HepG2 (cell line): ENCODE results near the gene POLR3E. TPM values are rescaled to one million over a fixed set of nuclear protein-coding genes. Genes with fewer than 3 reads are reported as not detected.

ENCODE experiments used
- CBFB ChIP-seq: sonication (generic); formaldehyde crosslinking; IDR thresholded peaks from 2 replicates; pipeline ENCODE4 v1.4.0; 2020; ENCODE audit warnings: missing genetic modification reagents
- CEBPB ChIP-seq: IDR thresholded peaks from 2 replicates; pipeline ENCODE4 v1.6.1; 2011; ENCODE audit warnings: low read depth, low read length, improper control_type of control experiment, borderline replicate concordance
- GTF3A ChIP-seq: sonication (generic); formaldehyde crosslinking; conservative IDR thresholded peaks from 2 replicates; pipeline ENCODE4 v1.4.0; 2020; ENCODE audit warnings: mild to moderate bottlenecking, missing genetic modification reagents
- HMG20A ChIP-seq: IDR thresholded peaks from 2 replicates; pipeline ENCODE4 v1.6.1; 2016; ENCODE audit warnings: borderline replicate concordance
- HOXA7 ChIP-seq: sonication (generic); formaldehyde crosslinking; IDR thresholded peaks from 2 replicates; pipeline ENCODE4 v1.8.1; 2022; ENCODE audit warnings: mild to moderate bottlenecking, missing genetic modification reagents, moderate library complexity
- LBX2 ChIP-seq: sonication (generic); formaldehyde crosslinking; IDR thresholded peaks from 2 replicates; pipeline ENCODE4 v1.5.0; 2020; ENCODE audit warnings: missing genetic modification reagents, mild to moderate bottlenecking, borderline replicate concordance
- PBX2 ChIP-seq: IDR thresholded peaks from 2 replicates; pipeline ENCODE4 v1.6.1; 2016; ENCODE audit warnings: control low read depth
- SMAD1 ChIP-seq: sonication (generic); formaldehyde crosslinking; IDR thresholded peaks from 2 replicates; pipeline ENCODE4 v1.4.0; 2020; ENCODE audit warnings: missing genetic modification reagents, low read depth, mild to moderate bottlenecking, borderline replicate concordance
- SMARCC2 ChIP-seq: fragments of 450-650 bp; IDR thresholded peaks from 2 replicates; pipeline ENCODE4 v1.6.1; 2017; ENCODE audit warnings: antibody characterized with exemption, mild to moderate bottlenecking
- ZBTB2 ChIP-seq: sonication (generic); formaldehyde crosslinking; IDR thresholded peaks from 2 replicates; pipeline ENCODE4 v1.8.0; 2022; ENCODE audit warnings: low read depth, missing genetic modification reagents
- ZFP36L1 ChIP-seq: sonication (generic); formaldehyde crosslinking; IDR thresholded peaks from 2 replicates; pipeline ENCODE4 v1.8.0; 2022; ENCODE audit warnings: mild to moderate bottlenecking, missing genetic modification reagents, moderate library complexity
- ZKSCAN8 ChIP-seq: IDR thresholded peaks from 2 replicates; pipeline ENCODE4 v1.6.1; 2016; ENCODE audit warnings: borderline replicate concordance, missing genetic modification reagents, missing compliant biosample characterization
- ZNF225 ChIP-seq: sonication (generic); formaldehyde crosslinking; IDR thresholded peaks from 2 replicates; pipeline ENCODE4 v1.4.0; 2020; ENCODE audit warnings: mild to moderate bottlenecking, missing genetic modification reagents
- ZNF557 ChIP-seq: sonication (generic); formaldehyde crosslinking; IDR thresholded peaks from 2 replicates; pipeline ENCODE4 v1.4.0; 2020; ENCODE audit warnings: missing genetic modification reagents
- polyA plus RNA-seq, 8 experiments: library from polyadenylated mRNA; depleted of rRNA in 3 of 8; stranded (reverse) in 7 of 8; unstranded in 1 of 8; fragments of >200 nt; fragmentation: Illumina TruSeq in 4 of 8; extraction: Trizol in 4 of 8; gene quantifications; 2 replicates each; pipeline versions ENCODE4 v1.2.1 to v1.2.3, GENCODE V29; 2011 to 2016; ENCODE audit warnings: low read depth in 4 of 8, missing spikeins in 1 of 8, mixed read lengths in 1 of 8; ENCODE audit not compliant: insufficient read depth in 1 of 8
- total RNA-seq, 5 experiments: library from RNA; depleted of rRNA; stranded (reverse); fragments of >200 nt; fragmentation: Illumina TruSeq; extraction: Trizol; gene quantifications; 2 replicates each; pipeline ENCODE4 v1.2.3, GENCODE V29; 2016; ENCODE audit warnings: low read depth in 1 of 5
- TF ChIP-seq, protein P1 (sequence below), 2 experiments: sonication (generic) in 1 of 2; formaldehyde crosslinking in 1 of 2; IDR thresholded peaks; 2 replicates each; pipeline versions ENCODE4 v1.6.1 to v1.9.0; 2014 to 2022; ENCODE audit warnings: antibody characterized with exemption in 1 of 2, borderline replicate concordance in 1 of 2, inconsistent platforms in 1 of 2, low read depth in 1 of 2, missing genetic modification reagents in 1 of 2
- TF ChIP-seq, protein P2 (sequence below), 2 experiments: sonication (generic) in 1 of 2; formaldehyde crosslinking in 1 of 2; IDR thresholded peaks; 2 replicates each; pipeline versions ENCODE4 v1.4.0 to v1.6.1; 2018 to 2020; ENCODE audit warnings: missing genetic modification reagents in 2 of 2, borderline replicate concordance in 1 of 2, low read depth in 1 of 2, mild to moderate bottlenecking in 1 of 2, missing biosample characterization in 1 of 2
- TF ChIP-seq, protein P3 (sequence below): sonication (generic); formaldehyde crosslinking; IDR thresholded peaks from 2 replicates; pipeline ENCODE4 v1.4.0; 2020; ENCODE audit warnings: missing genetic modification reagents; ENCODE audit errors: not compliant biosample characterization

The POLR3E gene
- total and polyA plus RNA-seq, 2 of the 13 experiments (the other 11 are each of a cell fraction or from before 2014, with no cell fraction given) = 135 to 262 TPM

DNA sequence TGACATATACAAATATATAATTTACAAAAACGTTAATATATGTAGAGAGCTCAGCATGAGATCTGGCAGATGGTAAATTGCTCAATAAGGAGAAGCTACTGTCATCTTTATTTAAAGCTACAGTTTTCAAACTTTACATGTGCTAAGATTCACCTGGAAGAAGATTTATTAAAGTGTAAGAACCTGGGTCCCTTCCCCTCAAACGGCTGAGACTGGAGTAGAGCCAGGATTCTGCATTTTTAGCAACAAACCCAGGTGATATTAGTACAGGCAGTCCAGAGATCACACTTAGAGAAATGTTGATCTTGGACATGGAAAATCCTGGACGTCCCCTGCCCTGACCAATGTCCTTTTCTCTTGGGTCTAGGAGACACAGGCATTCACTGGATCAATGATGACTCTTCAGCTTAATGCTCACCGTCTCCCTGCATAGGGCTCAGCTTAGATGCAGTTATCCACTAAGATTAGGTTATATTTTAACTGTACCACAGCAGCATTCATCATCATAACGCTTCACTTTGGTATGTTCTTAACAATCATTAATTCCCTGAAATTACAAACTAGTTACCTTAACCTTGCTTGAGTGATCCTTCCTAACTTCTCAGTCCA is 56.8 kb downstream of the POLR3E start (continued):
- no peak for TF ChIP-seq LBX2
- TF ChIP-seq, protein P1, sequence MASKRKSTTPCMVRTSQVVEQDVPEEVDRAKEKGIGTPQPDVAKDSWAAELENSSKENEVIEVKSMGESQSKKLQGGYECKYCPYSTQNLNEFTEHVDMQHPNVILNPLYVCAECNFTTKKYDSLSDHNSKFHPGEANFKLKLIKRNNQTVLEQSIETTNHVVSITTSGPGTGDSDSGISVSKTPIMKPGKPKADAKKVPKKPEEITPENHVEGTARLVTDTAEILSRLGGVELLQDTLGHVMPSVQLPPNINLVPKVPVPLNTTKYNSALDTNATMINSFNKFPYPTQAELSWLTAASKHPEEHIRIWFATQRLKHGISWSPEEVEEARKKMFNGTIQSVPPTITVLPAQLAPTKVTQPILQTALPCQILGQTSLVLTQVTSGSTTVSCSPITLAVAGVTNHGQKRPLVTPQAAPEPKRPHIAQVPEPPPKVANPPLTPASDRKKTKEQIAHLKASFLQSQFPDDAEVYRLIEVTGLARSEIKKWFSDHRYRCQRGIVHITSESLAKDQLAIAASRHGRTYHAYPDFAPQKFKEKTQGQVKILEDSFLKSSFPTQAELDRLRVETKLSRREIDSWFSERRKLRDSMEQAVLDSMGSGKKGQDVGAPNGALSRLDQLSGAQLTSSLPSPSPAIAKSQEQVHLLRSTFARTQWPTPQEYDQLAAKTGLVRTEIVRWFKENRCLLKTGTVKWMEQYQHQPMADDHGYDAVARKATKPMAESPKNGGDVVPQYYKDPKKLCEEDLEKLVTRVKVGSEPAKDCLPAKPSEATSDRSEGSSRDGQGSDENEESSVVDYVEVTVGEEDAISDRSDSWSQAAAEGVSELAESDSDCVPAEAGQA (IDR thresholded peaks at IDR 0.05; ENCODE audit: low read depth) = no peak
- TF ChIP-seq, protein P1 (CRISPR knock-in tag; IDR thresholded peaks at IDR 0.05; ENCODE audit: borderline replicate concordance) = no peak
- TF ChIP-seq, protein P2, sequence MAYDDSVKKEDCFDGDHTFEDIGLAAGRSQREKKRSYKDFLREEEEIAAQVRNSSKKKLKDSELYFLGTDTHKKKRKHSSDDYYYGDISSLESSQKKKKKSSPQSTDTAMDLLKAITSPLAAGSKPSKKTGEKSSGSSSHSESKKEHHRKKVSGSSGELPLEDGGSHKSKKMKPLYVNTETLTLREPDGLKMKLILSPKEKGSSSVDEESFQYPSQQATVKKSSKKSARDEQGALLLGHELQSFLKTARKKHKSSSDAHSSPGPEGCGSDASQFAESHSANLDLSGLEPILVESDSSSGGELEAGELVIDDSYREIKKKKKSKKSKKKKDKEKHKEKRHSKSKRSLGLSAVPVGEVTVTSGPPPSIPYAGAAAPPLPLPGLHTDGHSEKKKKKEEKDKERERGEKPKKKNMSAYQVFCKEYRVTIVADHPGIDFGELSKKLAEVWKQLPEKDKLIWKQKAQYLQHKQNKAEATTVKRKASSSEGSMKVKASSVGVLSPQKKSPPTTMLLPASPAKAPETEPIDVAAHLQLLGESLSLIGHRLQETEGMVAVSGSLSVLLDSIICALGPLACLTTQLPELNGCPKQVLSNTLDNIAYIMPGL (CRISPR knock-in tag; IDR thresholded peaks at IDR 0.05; ENCODE audit: borderline replicate concordance in 1 of 2, low read depth in 1 of 2) = no peak
- peak; percentile 49; the same call in 1 of the 2 replicates for TF ChIP-seq HMG20A (CRISPR knock-in tag)
- TF ChIP-seq ZNF225 = no peak
- no peak for TF ChIP-seq SMAD1 (CRISPR knock-in tag)
- no peak for TF ChIP-seq ZBTB2
- TF ChIP-seq SMARCC2 = no peak
- no peak for TF ChIP-seq GTF3A (CRISPR knock-in tag)
- no peak for TF ChIP-seq CBFB (CRISPR knock-in tag)
- no peak for TF ChIP-seq ZFP36L1 (CRISPR knock-in tag)
- peak; percentile 46; the same call in 1 of the 2 replicates for TF ChIP-seq CEBPB
- TF ChIP-seq, protein P3, sequence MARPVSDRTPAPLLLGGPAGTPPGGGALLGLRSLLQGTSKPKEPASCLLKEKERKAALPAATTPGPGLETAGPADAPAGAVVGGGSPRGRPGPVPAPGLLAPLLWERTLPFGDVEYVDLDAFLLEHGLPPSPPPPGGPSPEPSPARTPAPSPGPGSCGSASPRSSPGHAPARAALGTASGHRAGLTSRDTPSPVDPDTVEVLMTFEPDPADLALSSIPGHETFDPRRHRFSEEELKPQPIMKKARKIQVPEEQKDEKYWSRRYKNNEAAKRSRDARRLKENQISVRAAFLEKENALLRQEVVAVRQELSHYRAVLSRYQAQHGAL = no peak
- TF ChIP-seq PBX2 (CRISPR knock-in tag) = no peak
- TF ChIP-seq ZNF557 (CRISPR knock-in tag) = peak; percentile 45; the same call in 1 of the 2 replicates
- no peak for TF ChIP-seq ZKSCAN8 (CRISPR knock-in tag)
- TF ChIP-seq HOXA7 (CRISPR knock-in tag) = no peak
